HG02798 (cell line): ENCODE measurements around the gene TBK1.
"Not testable (repeated sequence)": the region's sequence is repeated elsewhere in the genome, so short reads cannot be mapped to it uniquely, and the experiment has no call there.

ENCODE experiments used
- ATAC-seq: cut with Tn5 transposase; IDR thresholded peaks from one replicate; pipeline ENCODE4 v1.9.1; 2021; ENCODE audit warnings: mild to moderate bottlenecking; ENCODE audit not compliant: unreplicated experiment, poor library complexity

The TBK1 gene

DNA sequence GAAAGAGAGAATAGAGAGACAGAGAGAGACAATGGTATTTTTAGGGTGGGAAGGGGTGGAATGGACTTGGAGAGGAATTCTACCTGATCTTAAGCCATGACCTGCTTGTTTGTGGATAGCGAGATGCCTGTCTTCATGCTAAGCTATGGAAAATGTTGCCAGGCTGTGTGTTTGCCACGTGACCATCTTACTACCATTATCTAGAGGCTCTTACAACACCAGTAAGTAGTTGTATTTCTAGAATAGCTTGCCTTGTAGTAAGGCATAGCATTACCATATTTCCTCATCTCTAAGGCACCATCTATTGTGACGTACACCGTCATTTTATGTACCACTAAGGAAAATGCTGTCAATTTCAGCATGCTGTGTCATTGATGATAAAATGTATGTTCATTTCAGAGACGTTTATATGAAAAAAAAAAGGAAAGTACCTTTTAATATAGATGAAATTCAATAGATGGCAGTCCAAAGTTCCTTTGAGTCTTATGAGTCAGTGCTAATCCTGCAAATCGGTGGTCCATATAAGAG, 82.8 kb downstream of the TBK1 start:
- no peak for ATAC-seq

- ATAC-seq, result no peak
Measured at GRCh38 chr12:64538121-64538520, 86.2 kb downstream of the TBK1 start.

DNA sequence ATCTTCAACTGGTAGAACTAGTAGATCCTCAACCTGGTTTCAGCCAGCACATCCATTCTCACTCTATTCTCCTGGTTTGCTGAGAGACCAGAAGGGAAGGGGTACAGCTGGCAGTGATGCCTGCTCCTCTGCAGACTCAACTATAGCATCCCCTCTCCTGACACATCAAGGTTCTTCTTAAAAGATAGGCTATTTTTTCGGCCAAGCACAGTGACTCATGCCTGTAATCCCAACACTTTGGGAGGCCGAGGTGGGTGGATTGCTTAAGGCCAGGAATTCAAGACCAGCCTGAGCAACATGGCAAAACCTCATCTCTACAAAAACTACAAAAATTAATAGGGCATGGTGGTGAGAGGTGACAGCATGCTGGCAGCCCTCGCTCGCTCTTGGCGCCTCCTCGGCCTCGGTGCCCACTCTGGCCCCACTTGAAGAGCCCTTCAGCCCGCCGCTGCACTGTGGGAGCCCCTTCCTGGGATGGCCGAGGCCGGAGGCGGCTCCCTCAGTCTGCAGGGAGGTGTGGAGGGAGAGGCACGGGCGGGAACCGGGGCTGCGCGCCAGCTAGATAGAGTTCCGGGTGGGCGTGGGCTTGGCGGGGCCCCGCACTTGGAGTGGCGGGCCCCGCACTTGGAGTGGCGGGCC, 90.6 kb downstream of the TBK1 start:
- ATAC-seq, result not testable (repeated sequence)

GRCh38 chr12:64544371-64545080, 92.6 kb downstream of the TBK1 start:
- no peak for ATAC-seq

DNA sequence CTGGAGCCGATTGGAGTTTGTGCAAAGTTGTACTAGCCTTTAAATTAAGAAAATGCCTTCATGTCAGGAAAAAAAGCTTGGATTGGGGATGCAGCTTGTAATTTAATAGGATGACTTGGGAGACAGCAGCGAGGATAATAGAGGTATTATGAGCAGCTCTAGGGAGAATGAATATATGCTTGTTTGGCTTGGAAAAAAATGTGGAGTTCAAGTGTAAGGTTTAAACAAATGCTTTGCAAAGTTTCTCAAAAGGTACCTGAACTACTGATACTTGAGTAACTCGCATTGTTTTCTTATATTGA, 93.1 kb downstream of the TBK1 start:
- ATAC-seq, result no peak

DNA sequence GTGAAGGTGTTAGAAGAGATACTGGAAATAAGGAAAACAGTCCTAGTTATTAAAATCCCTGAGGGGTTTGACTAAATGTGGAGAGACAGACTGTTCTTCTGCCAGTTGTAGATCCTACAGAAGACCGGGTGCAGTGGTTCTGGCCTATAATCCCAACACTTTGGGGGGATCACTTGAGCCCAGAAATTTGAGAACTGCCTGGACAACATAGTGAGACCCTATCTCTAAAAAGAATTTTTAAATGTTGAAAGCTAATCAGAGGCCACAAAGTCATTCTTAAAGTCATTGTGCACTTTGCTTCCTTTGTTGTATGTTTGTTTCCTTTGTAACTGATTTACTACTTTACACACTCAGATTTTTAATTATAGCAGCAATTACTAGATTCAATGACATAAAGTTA, 97.2 kb downstream of the TBK1 start:
- no peak for ATAC-seq

GRCh38 chr12:64550755-64551154, 98.8 kb downstream of the TBK1 start:
- no peak for ATAC-seq

DNA sequence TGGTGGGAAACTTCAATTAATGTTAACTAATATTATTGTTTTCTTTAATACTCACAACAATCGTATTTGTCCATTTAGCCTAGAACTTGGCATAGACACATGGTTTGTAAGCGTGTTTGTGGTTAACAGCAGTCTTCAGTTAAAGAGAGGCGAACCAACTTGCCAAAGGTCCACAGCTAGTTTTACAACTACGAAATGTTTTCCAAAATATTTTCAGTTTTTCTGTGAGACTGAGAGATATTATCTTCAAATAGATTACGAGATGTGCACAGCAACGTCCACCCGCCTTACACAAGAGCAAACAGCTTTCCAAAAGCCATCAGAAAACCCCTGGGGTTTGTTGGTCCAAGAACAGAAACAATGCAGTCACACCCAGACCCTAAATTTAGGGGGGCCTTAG, 99.8 kb downstream of the TBK1 start:
- ATAC-seq, result no peak
